Stomach (tissue), 4 donors: ENCODE data around the gene TSNAXIP1.
A peak's percentile ranks its signal among the peaks of the same experiment; 100 is the strongest.

Source experiments
- EP300 ChIP-seq: sonication (generic); formaldehyde crosslinking; IDR thresholded peaks from one replicate; pipeline ENCODE4 v1.6.1; 2017; ENCODE audit warnings: antibody characterized with exemption
- POLR2A ChIP-seq, 4 donors: fragments of 450-650 bp; IDR thresholded peaks; one replicate each; pipeline ENCODE4 v1.6.1; 2016; ENCODE audit warnings: antibody characterized with exemption in 4 of 4, control low read depth in 2 of 4, mild to moderate bottlenecking in 1 of 4, moderate library complexity in 1 of 4
- POLR2AphosphoS5 ChIP-seq, 3 donors: sonication (generic); formaldehyde crosslinking; IDR thresholded peaks; one replicate each; pipeline ENCODE4 v1.6.1; 2016; ENCODE audit warnings: antibody characterized with exemption in 3 of 3
- TF ChIP-seq, protein P1 (sequence below), 7 experiments: fragments of 450-650 bp in 4 of 7; fragments of 200-600 bp in 3 of 7; sonication (generic) in 3 of 7; IDR thresholded peaks; one replicate each; pipeline ENCODE4 v1.5.1; 2016 to 2019; ENCODE audit warnings: antibody characterized with exemption in 7 of 7, control low read depth in 2 of 7, mild to moderate bottlenecking in 1 of 7

DNA sequence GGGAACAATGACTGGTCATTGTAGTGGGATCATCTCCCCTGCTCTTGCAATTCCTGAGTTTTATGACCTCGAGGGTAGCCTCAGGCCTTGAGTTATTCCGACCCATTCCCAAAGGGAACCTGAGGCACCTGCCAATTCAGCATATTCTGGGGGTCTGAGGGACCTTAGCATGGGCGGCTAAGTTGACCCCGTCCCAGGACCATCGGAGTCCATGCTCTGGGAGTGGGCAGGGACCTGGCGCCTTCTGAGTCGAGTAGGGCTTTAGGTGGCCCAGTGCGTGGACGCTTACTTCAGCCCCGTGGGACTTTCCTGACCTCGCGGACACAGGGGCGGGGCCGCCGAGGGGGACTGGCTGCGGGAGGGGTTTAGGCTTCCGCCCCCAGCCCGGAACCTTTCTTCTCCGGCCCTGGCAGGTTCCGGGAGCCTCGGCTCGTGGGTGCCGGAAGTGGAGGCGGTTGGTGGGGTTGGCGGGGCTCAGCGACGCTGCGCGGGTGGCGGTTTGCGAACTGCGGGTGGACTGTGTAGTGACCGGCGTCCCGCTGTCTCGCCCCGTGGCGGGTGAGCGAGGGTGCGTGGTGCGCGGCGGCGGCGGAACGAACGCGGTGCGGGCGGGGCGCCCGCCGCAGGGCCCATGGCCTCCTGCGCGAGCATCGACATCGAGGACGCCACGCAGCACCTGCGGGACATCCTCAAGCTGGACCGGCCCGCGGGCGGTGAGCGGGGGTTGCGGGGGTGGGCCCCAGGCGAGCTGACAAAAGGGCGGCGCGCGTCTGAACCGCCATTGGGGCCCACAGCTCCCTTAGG lies 66.1 kb downstream of the TSNAXIP1 start, which contains the start of gene EDC4:
- TF ChIP-seq EP300 (no peak), POLR2A (IDR thresholded peaks at IDR 0.05) (no peak), POLR2AphosphoS5 (IDR thresholded peaks at IDR 0.05) (peak; percentile 69 to 94 (median 77))
- TF ChIP-seq, protein P1, sequence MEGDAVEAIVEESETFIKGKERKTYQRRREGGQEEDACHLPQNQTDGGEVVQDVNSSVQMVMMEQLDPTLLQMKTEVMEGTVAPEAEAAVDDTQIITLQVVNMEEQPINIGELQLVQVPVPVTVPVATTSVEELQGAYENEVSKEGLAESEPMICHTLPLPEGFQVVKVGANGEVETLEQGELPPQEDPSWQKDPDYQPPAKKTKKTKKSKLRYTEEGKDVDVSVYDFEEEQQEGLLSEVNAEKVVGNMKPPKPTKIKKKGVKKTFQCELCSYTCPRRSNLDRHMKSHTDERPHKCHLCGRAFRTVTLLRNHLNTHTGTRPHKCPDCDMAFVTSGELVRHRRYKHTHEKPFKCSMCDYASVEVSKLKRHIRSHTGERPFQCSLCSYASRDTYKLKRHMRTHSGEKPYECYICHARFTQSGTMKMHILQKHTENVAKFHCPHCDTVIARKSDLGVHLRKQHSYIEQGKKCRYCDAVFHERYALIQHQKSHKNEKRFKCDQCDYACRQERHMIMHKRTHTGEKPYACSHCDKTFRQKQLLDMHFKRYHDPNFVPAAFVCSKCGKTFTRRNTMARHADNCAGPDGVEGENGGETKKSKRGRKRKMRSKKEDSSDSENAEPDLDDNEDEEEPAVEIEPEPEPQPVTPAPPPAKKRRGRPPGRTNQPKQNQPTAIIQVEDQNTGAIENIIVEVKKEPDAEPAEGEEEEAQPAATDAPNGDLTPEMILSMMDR (IDR thresholded peaks at IDR 0.05), result no peak
